K562 treated with DMSO at 1 percent for 4 hours (cell line): ENCODE measurements around the gene OR14A2. TPM values are rescaled to one million over a fixed set of nuclear protein-coding genes. Genes with fewer than 3 reads are reported as not detected.

ENCODE experiments used
- total RNA-seq: library from RNA; unstranded; fragments of 300-600 nt; gene quantifications from 2 replicates; pipeline ENCODE4 v1.2.3, GENCODE V29; 2022; ENCODE audit not compliant: insufficient read depth

OR14A2 gene
- total RNA-seq: not detected in 2 replicates

GRCh38 chr1:247748041-247748440, at the start of gene OR14A2:
TSS of gene OR14A2 (minus strand) at chr1:247748141.

GRCh38 chr1:247760456-247760855, 12.5 kb upstream of the OR14A2 start, which contains the start of gene OR1C1:
TSS of gene OR1C1 (minus strand) at chr1:247760556. CDS start at chr1:247758406, 2,150 bp downstream.

GRCh38 chr1:247738315-247738714, 9.6 kb downstream of the OR14A2 start, which contains the start of gene OR14K1:
TSS of gene OR14K1 (plus strand) at chr1:247738615. CDS start at chr1:247738615, 0 bp downstream.

GRCh38 chr1:247716546-247716945, 31.4 kb downstream of the OR14A2 start, which contains the start of gene OR6F1:
TSS of gene OR6F1 (minus strand) at chr1:247716646. CDS start at chr1:247712755, 3,891 bp downstream.

GRCh38 chr1:247679639-247680038, 68.3 kb downstream of the OR14A2 start, which contains the start of gene OR13G1:
TSS of gene OR13G1 (minus strand) at chr1:247679739. CDS start at chr1:247673041, 6,698 bp downstream.

Other genes starting within 250 kb of the OR14A2 start
- gene OR2C3, start 211.7 kb downstream of the OR14A2 start, total RNA-seq: not detected in 2 replicates
- not detected in 2 replicates for gene GCSAML, start 199.0 kb downstream of the OR14A2 start, total RNA-seq
- not detected in 2 replicates for gene OR2G2, start 159.8 kb downstream of the OR14A2 start, total RNA-seq
- not detected in 2 replicates for gene OR2G3, start 142.6 kb downstream of the OR14A2 start, total RNA-seq
- not detected in 2 replicates for gene OR13G1, start 68.4 kb downstream of the OR14A2 start, total RNA-seq
- not detected in 2 replicates for gene OR6F1, start 31.5 kb downstream of the OR14A2 start, total RNA-seq
- not detected in 2 replicates for gene OR14K1, start 9.5 kb downstream of the OR14A2 start, total RNA-seq
- not detected in 2 replicates for gene OR1C1, start 12.4 kb upstream of the OR14A2 start, total RNA-seq
- gene OR14A16, start 76.0 kb upstream of the OR14A2 start, total RNA-seq: not detected in 2 replicates
- not detected in 2 replicates for gene OR11L1, start 93.8 kb upstream of the OR14A2 start, total RNA-seq
- 17.1 and 23.2 TPM in 2 replicates for gene TRIM58, start 109.0 kb upstream of the OR14A2 start, total RNA-seq
- 5.1 and 7.4 TPM in 2 replicates for gene OR2W3, start 147.4 kb upstream of the OR14A2 start, total RNA-seq
- not detected in 2 replicates for gene OR2T8, start 172.1 kb upstream of the OR14A2 start, total RNA-seq
- gene OR2AJ1, start 176.7 kb upstream of the OR14A2 start, total RNA-seq: not detected in 2 replicates
- gene OR2L8, start 200.7 kb upstream of the OR14A2 start, total RNA-seq: not detected in 2 replicates
- not detected in 2 replicates for gene OR2AK2, start 217.1 kb upstream of the OR14A2 start, total RNA-seq